ENCODE results near the gene FAM83D.

DNA sequence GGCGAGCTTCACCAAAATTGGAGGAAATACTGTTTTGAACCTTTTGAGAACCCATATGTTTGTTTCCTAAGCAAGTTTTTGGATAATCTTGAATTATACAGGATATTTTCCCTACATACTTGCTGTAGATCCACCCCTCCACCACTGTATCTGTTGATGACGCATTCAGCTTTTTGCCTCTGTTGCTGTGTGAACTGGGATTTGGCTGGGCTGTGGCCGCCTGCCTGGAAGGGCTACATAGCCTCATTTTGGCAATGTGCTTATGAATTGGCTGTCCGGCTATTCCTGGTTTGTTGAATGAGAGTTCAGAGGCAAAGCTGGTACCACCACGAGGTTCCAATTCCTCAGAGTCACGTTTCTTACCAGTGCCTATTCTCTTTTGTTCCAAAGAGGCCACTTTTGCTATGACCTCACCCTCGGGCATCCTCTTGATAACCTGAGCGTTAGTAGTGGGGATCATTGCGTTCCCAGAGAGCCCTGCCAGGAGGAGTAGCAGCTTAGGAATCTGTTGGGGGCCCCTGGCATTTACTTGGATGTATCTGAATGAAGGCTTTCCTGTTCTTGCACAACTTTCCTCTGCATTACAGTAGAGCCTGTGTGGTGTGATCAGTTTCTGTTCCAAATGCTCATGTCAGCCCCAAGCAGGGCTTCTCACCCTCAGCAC lies 6.4 kb downstream of the FAM83D start:
- no peak for TF ChIP-seq POLR2A (IDR thresholded peaks at IDR 0.05)
- TF ChIP-seq, protein P1, sequence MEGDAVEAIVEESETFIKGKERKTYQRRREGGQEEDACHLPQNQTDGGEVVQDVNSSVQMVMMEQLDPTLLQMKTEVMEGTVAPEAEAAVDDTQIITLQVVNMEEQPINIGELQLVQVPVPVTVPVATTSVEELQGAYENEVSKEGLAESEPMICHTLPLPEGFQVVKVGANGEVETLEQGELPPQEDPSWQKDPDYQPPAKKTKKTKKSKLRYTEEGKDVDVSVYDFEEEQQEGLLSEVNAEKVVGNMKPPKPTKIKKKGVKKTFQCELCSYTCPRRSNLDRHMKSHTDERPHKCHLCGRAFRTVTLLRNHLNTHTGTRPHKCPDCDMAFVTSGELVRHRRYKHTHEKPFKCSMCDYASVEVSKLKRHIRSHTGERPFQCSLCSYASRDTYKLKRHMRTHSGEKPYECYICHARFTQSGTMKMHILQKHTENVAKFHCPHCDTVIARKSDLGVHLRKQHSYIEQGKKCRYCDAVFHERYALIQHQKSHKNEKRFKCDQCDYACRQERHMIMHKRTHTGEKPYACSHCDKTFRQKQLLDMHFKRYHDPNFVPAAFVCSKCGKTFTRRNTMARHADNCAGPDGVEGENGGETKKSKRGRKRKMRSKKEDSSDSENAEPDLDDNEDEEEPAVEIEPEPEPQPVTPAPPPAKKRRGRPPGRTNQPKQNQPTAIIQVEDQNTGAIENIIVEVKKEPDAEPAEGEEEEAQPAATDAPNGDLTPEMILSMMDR (IDR thresholded peaks at IDR 0.05): no peak

Data from heart left ventricle (tissue), 13 donors.